IMR-90 (cell line): ENCODE results near the gene AGO3. TPM values are rescaled to one million over a fixed set of nuclear protein-coding genes. Genes with fewer than 3 reads are reported as not detected.

Experiments used
- polyA plus RNA-seq, 3 experiments: library from polyadenylated mRNA; depleted of rRNA; stranded (reverse); fragments of >200 nt; gene quantifications; 2 replicates each; pipeline ENCODE4 v1.2.3, GENCODE V29; 2012; ENCODE audit warnings: low replicate concordance in 1 of 3
- total RNA-seq: library from RNA; depleted of rRNA; stranded (reverse); fragments of >200 nt; gene quantifications from 2 replicates; pipeline ENCODE4 v1.2.3, GENCODE V29; 2012
- TF ChIP-seq, protein P1 (sequence below): fragments of 150-350 bp; IDR thresholded peaks from 2 replicates; pipeline ENCODE4 v1.6.1; 2017; ENCODE audit warnings: mild to moderate bottlenecking, antibody characterized with exemption, low read length, low read depth

The AGO3 gene
- total and polyA plus RNA-seq, 2 of the 4 experiments (the other 2 are of a cell fraction): 8.9 to 25.6 TPM

- TF ChIP-seq, protein P1, sequence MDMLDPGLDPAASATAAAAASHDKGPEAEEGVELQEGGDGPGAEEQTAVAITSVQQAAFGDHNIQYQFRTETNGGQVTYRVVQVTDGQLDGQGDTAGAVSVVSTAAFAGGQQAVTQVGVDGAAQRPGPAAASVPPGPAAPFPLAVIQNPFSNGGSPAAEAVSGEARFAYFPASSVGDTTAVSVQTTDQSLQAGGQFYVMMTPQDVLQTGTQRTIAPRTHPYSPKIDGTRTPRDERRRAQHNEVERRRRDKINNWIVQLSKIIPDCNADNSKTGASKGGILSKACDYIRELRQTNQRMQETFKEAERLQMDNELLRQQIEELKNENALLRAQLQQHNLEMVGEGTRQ: no peak
Measured at GRCh38 chr1:35929730-35930592, 944 bp upstream of the AGO3 start (continued).
